IMR-90 (cell line): ENCODE data around the gene KRTAP5-5. TPM values are rescaled to one million over a fixed set of nuclear protein-coding genes. Genes with fewer than 3 reads are reported as not detected.

Experiments
- ATAC-seq: fragments of 200-7000 bp; cut with Tn5 transposase; 2 replicates; pipeline ENCODE4 v1.9.1; 2020; ENCODE audit warnings: low read depth, mild to moderate bottlenecking, moderate library complexity
- BruUV-seq: library from RNA; stranded (reverse); fragments of 400-500 nt; replicated peaks from 2 replicates; lab custom pipeline; 2021; lab: Mats Ljungman, UMichigan
- CTCF ChIA-PET: fragments of 300-600 bp; formaldehyde crosslinking; extraction: SDS; loops from one replicate; lab custom pipeline; 2021; ENCODE audit warnings: antibody characterized with exemption; lab: Yijun Ruan, JAX
- POLR2A ChIA-PET: fragments of 300-600 bp; sonication (Branson Sonifier 250); formaldehyde crosslinking; loops from one replicate; lab custom pipeline; 2022; ENCODE audit warnings: antibody characterized with exemption; ENCODE audit not compliant: unreplicated experiment; lab: Charles Lee
- DNase-seq: peaks from one replicate; pipeline ENCODE4 v3.0.0; 2013
- H2AFZ ChIP-seq: replicated peaks from 2 replicates; pipeline ENCODE3; 2013; ENCODE audit warnings: low read length, mild to moderate bottlenecking; ENCODE audit not compliant: poor library complexity
- H2AK5ac ChIP-seq: 2 replicates; pipeline ENCODE4 v1.6.1; 2013; ENCODE audit warnings: low read depth, low read length, inconsistent platforms
- H2AK9ac ChIP-seq: replicated peaks from 2 replicates; pipeline ENCODE3; 2013; ENCODE audit warnings: mild to moderate bottlenecking, low read depth, low read length, moderate library complexity; ENCODE audit not compliant: poor library complexity
- H2BK120ac ChIP-seq: 2 replicates; pipeline ENCODE4 v1.6.1; 2013; ENCODE audit warnings: low read depth, low read length, inconsistent platforms
- H2BK15ac ChIP-seq: 3 replicates; pipeline ENCODE4 v1.6.1; 2013; ENCODE audit warnings: low read depth, low read length, inconsistent platforms
- H2BK20ac ChIP-seq: 2 replicates; pipeline ENCODE4 v1.6.1; 2013; ENCODE audit warnings: low read depth, mild to moderate bottlenecking, inconsistent platforms, low read length, moderate library complexity
- H2BK5ac ChIP-seq: 2 replicates; pipeline ENCODE4 v1.6.1; 2013; ENCODE audit warnings: mild to moderate bottlenecking, low read depth, low read length, inconsistent platforms; ENCODE audit not compliant: poor library complexity, severe bottlenecking
- H3K14ac ChIP-seq: replicated peaks from 2 replicates; pipeline ENCODE4 v1.6.1; 2013; ENCODE audit warnings: low read depth, low read length, inconsistent platforms
- H3K18ac ChIP-seq: 2 replicates; pipeline ENCODE4 v1.6.1; 2013; ENCODE audit warnings: low read depth, low read length, control low read depth
- H3K23ac ChIP-seq: 2 replicates; pipeline ENCODE4 v1.6.1; 2013; ENCODE audit warnings: low read depth, low read length, inconsistent platforms
- H3K27ac ChIP-seq: 2 replicates; pipeline ENCODE4 v1.5.1; 2013; ENCODE audit warnings: mild to moderate bottlenecking, control low read depth, low read length; ENCODE audit not compliant: insufficient read depth
- H3K27me3 ChIP-seq: 2 replicates; pipeline ENCODE4 v1.6.1; 2013; ENCODE audit warnings: low read length; ENCODE audit not compliant: control insufficient read depth, insufficient read depth
- H3K36me3 ChIP-seq: 2 replicates; pipeline ENCODE4 v1.6.1; 2013; ENCODE audit warnings: low read length, mixed read lengths; ENCODE audit not compliant: control insufficient read depth, insufficient read depth
- H3K4ac ChIP-seq: 2 replicates; pipeline ENCODE4 v1.6.1; 2013; ENCODE audit warnings: low read depth, low read length, inconsistent platforms
- H3K4me1 ChIP-seq: 2 replicates; pipeline ENCODE4 v1.6.1; 2013; ENCODE audit warnings: low read length, mixed read lengths; ENCODE audit not compliant: control insufficient read depth, insufficient read depth
- H3K4me2 ChIP-seq: 2 replicates; pipeline ENCODE4 v1.6.1; 2013; ENCODE audit warnings: low read depth, mild to moderate bottlenecking, control low read depth, low read length, moderate library complexity
- H3K4me3 ChIP-seq: 2 replicates; pipeline ENCODE4 v1.5.1; 2013; ENCODE audit warnings: low read depth, mild to moderate bottlenecking, control low read depth, low read length, moderate library complexity; ENCODE audit not compliant: insufficient read depth
- H3K56ac ChIP-seq: 2 replicates; pipeline ENCODE4 v1.6.1; 2013; ENCODE audit warnings: low read length, inconsistent platforms; ENCODE audit not compliant: insufficient read depth; ENCODE audit errors: extremely low read depth
- H3K79me1 ChIP-seq, 2 experiments: 2 replicates each; pipeline ENCODE4 v1.6.1; 2013; ENCODE audit warnings: low read length in 2 of 2, inconsistent platforms in 1 of 2, low read depth in 1 of 2
- H3K9ac ChIP-seq: 2 replicates; pipeline ENCODE4 v1.6.1; 2013; ENCODE audit warnings: low read depth, low read length, control low read depth
- H3K9me1 ChIP-seq: 2 replicates; pipeline ENCODE4 v1.6.1; 2013; ENCODE audit warnings: low read length, inconsistent platforms; ENCODE audit not compliant: insufficient read depth
- H3K9me3 ChIP-seq: 2 replicates; pipeline ENCODE4 v1.6.1; 2013; ENCODE audit warnings: low read length; ENCODE audit not compliant: control insufficient read depth, insufficient read depth
- H4K20me1 ChIP-seq: 2 replicates; pipeline ENCODE4 v1.6.1; 2013; ENCODE audit warnings: low read length, inconsistent platforms; ENCODE audit not compliant: insufficient read depth
- H4K5ac ChIP-seq: 2 replicates; pipeline ENCODE4 v1.6.1; 2013; ENCODE audit warnings: mild to moderate bottlenecking, low read depth, low read length, control low read depth
- H4K8ac ChIP-seq, 2 experiments: 2 replicates each; pipeline ENCODE4 v1.6.1; 2013; ENCODE audit warnings: low read depth in 2 of 2, low read length in 2 of 2, control low read depth in 1 of 2, inconsistent platforms in 1 of 2
- H4K91ac ChIP-seq: 2 replicates; pipeline ENCODE4 v1.6.1; 2013; ENCODE audit warnings: low read depth, low read length, inconsistent platforms; ENCODE audit not compliant: insufficient read depth
- CEBPB ChIP-seq: IDR thresholded peaks from 2 replicates; pipeline ENCODE4 v1.6.1; 2012; ENCODE audit warnings: low read depth, low read length, improper control_type of control experiment
- CHD1 ChIP-seq: IDR thresholded peaks from 2 replicates; pipeline ENCODE4 v1.6.1; 2012; ENCODE audit warnings: low read depth, low read length, improper control_type of control experiment
- CTCF ChIP-seq: conservative IDR thresholded peaks from 2 replicates; pipeline ENCODE4 v1.5.1; 2012; ENCODE audit warnings: mild to moderate bottlenecking, low read depth, low read length, improper control_type of control experiment
- FOS ChIP-seq: fragments of 150-350 bp; IDR thresholded peaks from 2 replicates; pipeline ENCODE4 v1.6.1; 2016; ENCODE audit warnings: low read depth, low read length
- NFE2L2 ChIP-seq: fragments of 150-350 bp; IDR thresholded peaks from 2 replicates; pipeline ENCODE4 v1.6.1; 2016; ENCODE audit warnings: low read depth, mild to moderate bottlenecking, low read length
- POLR2A ChIP-seq: IDR thresholded peaks from 2 replicates; pipeline ENCODE4 v1.6.1; 2012; ENCODE audit warnings: mild to moderate bottlenecking, low read depth, low read length
- RCOR1 ChIP-seq: IDR thresholded peaks from 2 replicates; pipeline ENCODE4 v1.6.1; 2012; ENCODE audit warnings: mild to moderate bottlenecking, low read length, improper control_type of control experiment; ENCODE audit not compliant: insufficient replicate concordance
- RFX5 ChIP-seq: IDR thresholded peaks from 2 replicates; pipeline ENCODE4 v1.8.0; 2012; ENCODE audit warnings: low read depth, mild to moderate bottlenecking, low read length, moderate library complexity
- SMC3 ChIP-seq: fragments of 150-350 bp; IDR thresholded peaks from 2 replicates; pipeline ENCODE4 v1.6.1; 2016; ENCODE audit warnings: low read depth, mild to moderate bottlenecking, antibody characterized with exemption, low read length, moderate library complexity
- WGBS, 2 experiments: methylation state at CpG; one replicate each; pipeline versions ENCODE4 v1.1.5 to v1.1.7; 2013; ENCODE audit warnings: missing lambda C conversion rate in 2 of 2; ENCODE audit not compliant: insufficient read length in 1 of 2; ENCODE audit errors: extremely low coverage in 2 of 2; 5-methylcytosine and 5-hydroxymethylcytosine counted together
- dilution Hi-C: fragments of 300-500 bp; cut with HindIII; formaldehyde crosslinking; loops from one replicate; pipeline ENCODE4 v1.14.3; 2018; ENCODE audit warnings: low sequenced_read_pairs; ENCODE audit not compliant: unreplicated experiment
- in situ Hi-C: fragments of 300-500 bp; cut with MboI; formaldehyde crosslinking; loops from 3 replicates; pipeline ENCODE4 v1.14.3; 2019; ENCODE audit warnings: low sequenced_read_pairs, inconsistent platforms, mixed read lengths
- intact Hi-C: fragments of 100-400 bp; cut with micrococcal nuclease; formaldehyde crosslinking; loops from 2 replicates; pipeline ENCODE4 v1.10.0; 2022
- polyA plus RNA-seq, 3 experiments: library from polyadenylated mRNA; depleted of rRNA; stranded (reverse); fragments of >200 nt; gene quantifications; 2 replicates each; pipeline ENCODE4 v1.2.3, GENCODE V29; 2012; ENCODE audit warnings: low replicate concordance in 1 of 3
- total RNA-seq: library from RNA; depleted of rRNA; stranded (reverse); fragments of >200 nt; gene quantifications from 2 replicates; pipeline ENCODE4 v1.2.3, GENCODE V29; 2012
- TF ChIP-seq, protein P1 (sequence below): fragments of 150-350 bp; IDR thresholded peaks from 2 replicates; pipeline ENCODE4 v1.6.1; 2017; ENCODE audit warnings: mild to moderate bottlenecking, antibody characterized with exemption, low read length, low read depth

Gene KRTAP5-5
- total and polyA plus RNA-seq, 2 of the 4 experiments (the other 2 are of a cell fraction): not detected

DNA sequence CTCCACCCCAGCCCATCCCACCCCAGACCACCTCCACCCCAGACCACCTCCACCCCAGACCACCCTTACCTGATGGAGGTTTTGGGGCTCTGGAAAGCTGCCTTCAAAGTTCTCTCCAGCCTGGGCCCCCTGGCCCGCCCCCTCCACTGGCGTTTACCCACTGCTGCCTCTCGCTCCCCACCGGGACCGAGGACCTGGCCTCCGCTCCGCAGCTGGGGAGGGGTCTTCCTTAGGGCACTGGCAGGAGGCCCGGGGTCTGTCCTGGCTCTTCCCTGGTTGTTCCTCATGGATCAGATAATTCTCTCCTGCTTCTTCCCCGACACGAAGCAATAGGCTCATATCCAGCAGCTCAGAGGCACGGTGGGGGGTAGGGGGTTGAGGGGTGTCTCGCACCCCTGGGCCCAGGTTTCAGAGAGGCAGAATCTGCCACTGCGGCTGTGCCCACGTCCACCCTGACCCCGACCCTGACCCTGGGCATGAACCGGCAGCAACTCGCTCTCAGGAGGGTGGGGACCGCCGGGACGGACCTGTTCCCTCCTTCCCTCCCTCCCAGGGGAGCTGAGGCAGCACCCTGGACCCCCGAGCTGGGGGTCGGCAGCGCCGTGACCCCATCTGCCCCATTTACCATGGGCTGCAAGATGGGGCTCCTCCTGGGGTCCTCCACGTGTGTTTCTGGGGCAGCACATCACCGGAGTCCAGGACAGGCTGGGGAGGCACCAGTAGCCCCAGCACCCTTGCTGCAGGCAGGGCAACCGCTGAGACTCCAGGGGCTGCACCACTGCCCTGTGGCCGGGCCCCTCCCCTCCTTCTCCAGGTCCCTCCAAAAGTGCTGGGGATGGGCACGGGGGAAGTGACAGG, 12.9 kb downstream of the KRTAP5-5 start (continued):
- TF ChIP-seq FOS: no peak

DNA sequence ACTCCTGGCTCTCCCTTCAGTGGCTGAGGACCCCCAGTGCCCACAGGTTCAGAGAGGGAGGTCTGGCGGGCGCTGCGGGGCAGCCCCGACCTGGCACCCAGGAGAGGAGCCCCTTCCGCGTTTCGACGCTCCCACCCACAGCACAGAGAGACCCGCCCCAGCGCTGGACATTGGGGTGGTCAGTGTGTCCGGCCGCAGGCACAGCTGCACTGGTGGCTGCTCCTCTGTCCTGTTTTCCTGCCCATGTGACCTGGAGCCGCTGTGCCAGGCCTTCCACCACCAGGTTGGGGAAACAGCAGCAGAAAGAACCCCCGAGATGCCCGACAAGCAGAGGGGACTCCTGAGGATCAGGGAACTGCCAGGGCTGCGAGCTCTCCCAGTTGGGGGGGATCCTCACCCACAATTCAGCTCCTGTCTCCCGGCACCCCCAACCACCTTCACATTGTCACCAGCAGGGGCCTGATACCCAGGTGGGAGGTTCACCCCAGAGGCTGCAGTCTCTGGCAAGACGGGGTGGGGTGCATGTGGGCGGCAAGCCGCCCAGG, 13.6 kb downstream of the KRTAP5-5 start:
- dilution Hi-C loops: no loop called here
- no peak overlapping the region for H3K4ac ChIP-seq
- H2BK20ac ChIP-seq: no peak overlapping the region
- no peak overlapping the region for H3K18ac ChIP-seq
- H3K4me3 ChIP-seq: no peak overlapping the region
- H3K4me1 ChIP-seq: no peaks in the 10 kb centered on the region
- DNase-seq (no peak), ATAC-seq (no peak)
- H2BK5ac ChIP-seq: no peak overlapping the region
- in situ Hi-C loops: no loop called here
- no peak overlapping the region for H4K5ac ChIP-seq
- no peak overlapping the region for H3K23ac ChIP-seq
- intact Hi-C loops: no loop called here
- H4K8ac ChIP-seq: no peak overlapping the region
- WGBS, 2 experiments: 96% methylated on average over 12 of the region's 20 CpGs; no CpG with 5 or more reads in 1 of the 2 experiments
- no peak overlapping the region for H2AFZ ChIP-seq
- no peak overlapping the region for H4K91ac ChIP-seq
- peaks cover 46% of the 10 kb centered on the region for H3K27me3 ChIP-seq
- no peak overlapping the region for H2AK9ac ChIP-seq
- CTCF ChIA-PET: interaction anchor here (0.8 kb wide), 1 partner anchor 10 kb away, joined by 3 read pairs; no protein-coding TSS in a partner anchor
- no peak overlapping the region for H2BK15ac ChIP-seq
- no peak overlapping the region for H3K56ac ChIP-seq
- no peak overlapping the region for H3K9ac ChIP-seq
- H3K4me2 ChIP-seq: no peak overlapping the region
- TF ChIP-seq, protein P1, sequence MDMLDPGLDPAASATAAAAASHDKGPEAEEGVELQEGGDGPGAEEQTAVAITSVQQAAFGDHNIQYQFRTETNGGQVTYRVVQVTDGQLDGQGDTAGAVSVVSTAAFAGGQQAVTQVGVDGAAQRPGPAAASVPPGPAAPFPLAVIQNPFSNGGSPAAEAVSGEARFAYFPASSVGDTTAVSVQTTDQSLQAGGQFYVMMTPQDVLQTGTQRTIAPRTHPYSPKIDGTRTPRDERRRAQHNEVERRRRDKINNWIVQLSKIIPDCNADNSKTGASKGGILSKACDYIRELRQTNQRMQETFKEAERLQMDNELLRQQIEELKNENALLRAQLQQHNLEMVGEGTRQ: no peak
- TF ChIP-seq SMC3 (no peak), CTCF (no peak), FOS (no peak), RFX5 (no peak), CHD1 (no peak), CEBPB (no peak), POLR2A (no peak), NFE2L2 (no peak), RCOR1 (no peak)
- H4K20me1 ChIP-seq: no peaks in the 10 kb centered on the region
- H3K79me1 ChIP-seq: no peaks in the 10 kb centered on the region
- no peak overlapping the region for H2AK5ac ChIP-seq
- no peak overlapping the region for H2BK120ac ChIP-seq
- no peaks in the 10 kb centered on the region for H3K9me3 ChIP-seq
- no peak overlapping the region for H3K14ac ChIP-seq
- no peaks in the 10 kb centered on the region for H3K36me3 ChIP-seq
- no peak overlapping the region for H3K27ac ChIP-seq
- POLR2A ChIA-PET: no interaction called here
- no peaks in the 10 kb centered on the region for H3K9me1 ChIP-seq
- no TSS peak for BruUV-seq
